Aorta (tissue), 5 donors: ENCODE measurements around the gene WDFY1. TPM values are rescaled to one million over a fixed set of nuclear protein-coding genes. Genes with fewer than 3 reads are reported as not detected.
A peak's percentile ranks its signal among the peaks of the same experiment; 100 is the strongest.

Source experiments
- ATAC-seq: fragments of 200-7000 bp; cut with Tn5 transposase; one replicate; pipeline ENCODE4 v1.9.1; 2022; ENCODE audit warnings: moderate library complexity; ENCODE audit not compliant: low FRiP score
- DNase-seq, 2 donors: peaks; one replicate each; pipeline ENCODE4 v3.0.0-alpha.2; 2020
- H3K27ac ChIP-seq, 2 donors: one replicate each; pipeline ENCODE4 v1.5.1; 2013; ENCODE audit warnings: low read length in 2 of 2, mild to moderate bottlenecking in 2 of 2, moderate library complexity in 2 of 2, control low read depth in 1 of 2, inconsistent platforms in 1 of 2, low read depth in 1 of 2
- H3K27me3 ChIP-seq, 2 donors: one replicate each; pipeline ENCODE4 v1.6.1; 2013; ENCODE audit warnings: control low read depth in 1 of 2, low read length in 1 of 2, mild to moderate bottlenecking in 1 of 2, moderate library complexity in 1 of 2; ENCODE audit not compliant: insufficient read depth in 2 of 2, control insufficient read depth in 1 of 2
- H3K36me3 ChIP-seq, 2 donors: one replicate each; pipeline ENCODE4 v1.6.1; 2013; ENCODE audit warnings: control low read depth in 1 of 2, low read length in 1 of 2, mild to moderate bottlenecking in 1 of 2; ENCODE audit not compliant: insufficient read depth in 2 of 2, control insufficient read depth in 1 of 2
- H3K4me1 ChIP-seq, 2 donors: one replicate each; pipeline ENCODE4 v1.6.1; 2013; ENCODE audit warnings: low read length in 2 of 2, control low read depth in 1 of 2, mild to moderate bottlenecking in 1 of 2, moderate library complexity in 1 of 2; ENCODE audit not compliant: insufficient read depth in 2 of 2, control insufficient read depth in 1 of 2
- H3K4me3 ChIP-seq, 2 donors: one replicate each; pipeline ENCODE4 v1.5.1; 2013; ENCODE audit warnings: low read length in 2 of 2, control low read depth in 1 of 2, mild to moderate bottlenecking in 1 of 2
- H3K9me3 ChIP-seq: one replicate; pipeline ENCODE4 v1.6.1; 2013; ENCODE audit warnings: mild to moderate bottlenecking, low read length; ENCODE audit not compliant: control insufficient read depth
- WGBS, 2 donors: extraction: QIAGEN DNeasy Blood & Tissue Kit; methylation state at CpG; one replicate each; pipeline ENCODE4 v1.1.7; 2013; 5-methylcytosine and 5-hydroxymethylcytosine counted together
- intact Hi-C, 2 donors: fragments of 100-400 bp; cut with DNase I; formaldehyde crosslinking; loops; one replicate each; pipeline versions ENCODE4 v1.14.2 to v1.15.0; 2022
- polyA plus RNA-seq, 2 donors: library from polyadenylated mRNA; stranded (reverse); fragments of 200-250 nt; gene quantifications; one replicate each; pipeline ENCODE4 v1.2.3, GENCODE V29; 2013
- total RNA-seq, 2 donors: library from RNA; stranded (reverse); fragmentation: NEBNext Ultra II Directional; extraction: Animal tissue kit (Norgen Biotek cat#: 25700); gene quantifications; one replicate each; pipeline ENCODE4 v1.2.1, GENCODE V29; 2021
- donor health status: healthy with polysubstance abuse.
- donor health status: Bipolar disorder and iron deficiency.
- donor health status: DM: no; HTN: no; CAD: no.
- donor health status: DM: no; HTN: no; CAD: no.
- donor health status: DM: yes; HTN: yes; CAD: no.

WDFY1 gene
- total and polyA plus RNA-seq, 4 donors = 17.4 to 56.5 (median 37.1) TPM

DNA sequence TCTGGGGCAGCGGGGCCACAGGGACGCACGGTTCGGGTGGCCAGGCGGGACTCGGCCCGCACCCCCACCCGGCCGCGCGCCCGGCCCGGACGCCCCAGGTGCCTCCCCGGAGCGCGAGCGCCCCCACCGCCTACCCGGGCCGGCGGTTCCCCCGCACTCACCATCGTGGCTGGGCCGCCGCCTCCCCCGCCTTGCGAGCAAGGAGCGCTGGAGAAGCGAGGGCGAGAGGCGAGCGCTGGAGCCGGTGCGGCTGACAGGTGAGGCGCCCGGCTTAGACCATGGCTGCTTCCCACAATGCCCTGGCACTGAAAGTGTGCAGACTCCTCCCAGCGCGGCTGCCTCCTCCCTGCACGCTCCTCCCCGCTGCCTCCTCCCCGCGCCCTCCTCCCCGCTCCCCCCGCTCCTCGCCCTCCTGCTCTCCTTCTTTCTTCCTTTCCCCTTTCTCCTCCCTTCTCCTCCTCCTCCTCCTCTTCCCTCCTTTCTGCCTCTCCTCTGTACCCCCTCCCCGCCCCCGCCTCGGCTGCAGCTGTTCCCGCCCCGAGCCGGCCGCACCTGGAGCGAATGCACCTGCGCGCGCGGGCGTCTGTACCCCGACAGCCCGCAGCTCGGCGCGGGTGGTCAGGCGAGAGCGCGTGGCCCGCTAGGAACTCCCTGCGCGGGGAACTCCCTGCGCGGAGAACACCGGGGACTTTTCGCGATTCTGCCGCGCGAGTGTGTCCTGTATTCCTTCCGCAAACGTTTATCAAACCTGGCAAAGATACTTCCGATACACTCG lies 107.7 kb downstream of the WDFY1 start, which contains the start of gene AP1S3:
Gene AP1S3 (minus strand): TSS at position 296 of the 775 bp plus-strand sequence. CDS start 132 bp downstream, at position 164.
- WGBS, 2 donors = 1% methylated on average over 62 to 82 of the region's 82 CpGs
- DNase-seq = peak; percentile 80 to 87
- H3K9me3 ChIP-seq = no peaks in the 10 kb centered on the region
- no peaks in the 10 kb centered on the region for H3K27me3 ChIP-seq
- peak within 1 kb of the TSS in 1 of 2 donors; percentile 30 for H3K27ac ChIP-seq
- intact Hi-C loops = no loop called here
- H3K4me1 ChIP-seq = no peaks in the 10 kb centered on the region
- H3K4me3 ChIP-seq = peak within 1 kb of the TSS; percentile 67 to 76
- ATAC-seq = peak; percentile 85
- H3K36me3 ChIP-seq = no peaks in the 10 kb centered on the region

DNA sequence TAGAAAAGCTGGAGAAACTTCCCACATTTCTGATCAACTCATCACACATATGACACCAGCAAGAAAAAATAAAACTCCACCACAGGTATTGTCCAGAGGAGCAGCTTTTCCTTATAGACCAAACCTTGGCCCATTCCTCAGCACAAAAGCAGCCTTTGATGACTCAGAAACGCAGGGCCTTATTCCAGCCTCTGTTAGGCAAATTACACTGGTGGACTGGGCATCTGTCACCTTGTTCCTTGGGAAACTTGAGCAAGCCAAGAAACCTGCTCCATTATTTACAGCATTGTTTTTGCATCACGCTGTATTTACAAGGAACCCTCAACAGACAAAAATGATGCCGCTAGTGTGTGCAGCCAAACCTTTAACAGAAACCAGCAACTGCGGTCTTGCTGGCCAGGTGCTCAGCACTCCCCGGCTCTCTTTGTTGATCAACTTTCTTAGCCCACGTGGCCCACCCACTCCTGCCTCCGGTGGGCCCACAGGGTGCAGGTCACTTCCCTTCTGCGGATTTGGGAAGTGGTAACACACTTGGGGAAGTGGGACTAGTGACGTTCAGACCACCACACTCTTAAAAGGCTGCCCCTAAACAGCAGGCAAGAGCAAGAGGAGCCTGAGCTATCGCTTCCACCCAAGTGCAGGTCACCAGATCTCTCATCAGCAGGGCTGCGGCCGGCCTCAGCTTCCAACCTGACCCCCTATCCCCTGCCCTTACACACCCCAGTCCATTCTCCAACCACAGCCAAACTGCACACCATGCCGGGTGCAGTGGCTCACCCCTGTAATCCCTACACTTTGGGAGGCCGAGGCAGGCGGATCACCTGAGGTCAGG lies 109.2 kb downstream of the WDFY1 start:
- no peak overlapping the region for H3K4me3 ChIP-seq
- ATAC-seq = no peak
- no peak overlapping the region for H3K27ac ChIP-seq
- H3K4me1 ChIP-seq = no peaks in the 10 kb centered on the region
- H3K27me3 ChIP-seq = no peaks in the 10 kb centered on the region
- DNase-seq = no peak
- no peaks in the 10 kb centered on the region for H3K36me3 ChIP-seq
- intact Hi-C loops = no loop called here
- H3K9me3 ChIP-seq = no peaks in the 10 kb centered on the region
- WGBS, 2 donors = 84 to 85% methylated on average over 15 of the region's 15 CpGs

DNA sequence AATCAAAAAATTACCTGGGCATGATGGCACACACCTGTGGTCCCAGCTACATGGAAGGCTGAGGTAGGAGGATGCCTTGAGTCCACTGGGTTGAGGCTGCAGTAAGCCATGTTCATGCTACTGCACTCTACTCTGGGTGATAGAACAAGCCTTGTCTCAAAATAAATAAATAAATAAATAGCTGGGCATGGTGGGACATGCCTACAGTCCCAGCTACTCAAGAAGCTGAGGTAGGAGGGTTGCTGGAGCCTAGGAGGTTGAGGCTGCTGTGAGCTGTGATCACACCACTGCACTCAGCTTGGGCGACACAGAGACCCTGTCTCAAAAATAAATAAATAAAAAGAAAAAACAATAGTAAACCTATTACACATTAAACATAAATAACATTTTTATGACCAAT lies 110.7 kb downstream of the WDFY1 start:
- Histone ChIP-seq H3K4me3 (no peak overlapping the region), H3K27me3 (no peaks in the 10 kb centered on the region), H3K4me1 (no peaks in the 10 kb centered on the region), H3K36me3 (no peaks in the 10 kb centered on the region), H3K9me3 (no peaks in the 10 kb centered on the region), H3K27ac (no peak overlapping the region)
- intact Hi-C loops = no loop called here
- ATAC-seq (no peak), DNase-seq (no peak)
- WGBS, 2 donors = 97 to 100% methylated on average over 1 of the region's 1 CpG

DNA sequence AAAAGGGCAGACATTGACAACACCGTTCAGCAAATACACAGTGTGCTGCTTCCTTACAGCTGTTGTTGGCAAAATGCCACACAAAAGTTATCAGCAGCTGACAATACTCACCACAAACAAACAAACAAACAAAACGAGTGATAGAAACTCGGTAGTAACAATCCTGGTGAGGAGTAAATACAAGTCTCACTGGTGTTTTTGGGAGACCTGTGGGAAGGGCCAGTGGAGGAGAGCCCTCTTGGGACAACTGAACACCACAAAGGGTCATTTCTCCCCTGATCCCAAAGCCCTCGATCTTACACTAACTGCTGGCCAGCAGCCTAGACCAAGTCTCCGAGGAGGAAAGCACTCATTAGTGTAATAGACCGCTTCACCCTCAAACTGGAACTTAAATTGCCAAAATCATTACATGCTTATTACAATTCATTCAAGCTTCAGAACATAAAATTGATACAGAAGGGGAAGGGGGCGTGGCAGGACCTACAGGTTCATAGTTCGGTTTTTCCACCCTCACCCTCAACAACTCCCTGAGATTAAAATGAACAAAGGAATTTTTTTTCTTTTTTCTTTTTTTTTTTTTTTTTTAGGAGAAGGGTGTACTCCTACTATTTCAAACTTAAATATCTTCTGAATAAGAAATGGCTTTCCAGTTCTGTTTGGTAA lies 112.8 kb downstream of the WDFY1 start:
- no peaks in the 10 kb centered on the region for H3K36me3 ChIP-seq
- no peaks in the 10 kb centered on the region for H3K9me3 ChIP-seq
- intact Hi-C loops = no loop called here
- WGBS, 2 donors = 67 to 69% methylated on average over 8 of the region's 8 CpGs
- DNase-seq = no peak
- no peak for ATAC-seq
- no peaks in the 10 kb centered on the region for H3K27me3 ChIP-seq
- H3K4me3 ChIP-seq = no peak overlapping the region
- H3K27ac ChIP-seq = no peak overlapping the region
- H3K4me1 ChIP-seq = no peaks in the 10 kb centered on the region

DNA sequence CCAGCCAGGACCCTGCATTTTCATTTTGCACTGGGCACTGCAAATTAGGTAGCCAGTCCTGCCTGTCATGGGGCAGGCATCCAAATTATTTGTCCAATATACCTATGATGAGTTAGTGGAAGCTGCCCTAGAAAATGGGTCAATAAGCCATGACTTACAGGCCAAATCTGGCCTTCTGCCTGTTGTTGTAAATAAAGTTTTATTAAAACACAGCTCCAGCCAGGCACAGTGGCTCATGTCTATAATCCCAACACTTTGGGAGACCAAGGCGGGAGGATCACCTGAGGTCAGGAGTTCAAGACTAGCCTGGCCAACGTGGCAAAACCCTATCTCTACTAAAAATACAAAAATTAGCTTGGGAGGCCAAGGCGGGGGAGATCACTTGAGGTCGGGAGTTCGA lies 116.0 kb downstream of the WDFY1 start:
- intact Hi-C loops = no loop called here
- H3K4me3 ChIP-seq = no peak overlapping the region
- WGBS, 2 donors = 90 to 93% methylated on average over 5 of the region's 5 CpGs
- H3K9me3 ChIP-seq = no peaks in the 10 kb centered on the region
- ATAC-seq (no peak), DNase-seq (no peak)
- no peaks in the 10 kb centered on the region for H3K4me1 ChIP-seq
- no peak overlapping the region for H3K27ac ChIP-seq
- no peaks in the 10 kb centered on the region for H3K36me3 ChIP-seq
- H3K27me3 ChIP-seq = no peaks in the 10 kb centered on the region

- H3K27ac ChIP-seq = no peak overlapping the region
- no peak overlapping the region for H3K4me3 ChIP-seq
- H3K27me3 ChIP-seq = no peaks in the 10 kb centered on the region
- H3K4me1 ChIP-seq = no peaks in the 10 kb centered on the region
- intact Hi-C loops = no loop called here
- DNase-seq = no peak
- 96 to 97% methylated on average over 6 of the region's 6 CpGs for WGBS, 2 donors
- ATAC-seq = no peak
- no peaks in the 10 kb centered on the region for H3K9me3 ChIP-seq
- no peaks in the 10 kb centered on the region for H3K36me3 ChIP-seq
Measured at GRCh38 chr2:223828314-223828713, 116.8 kb downstream of the WDFY1 start.

DNA sequence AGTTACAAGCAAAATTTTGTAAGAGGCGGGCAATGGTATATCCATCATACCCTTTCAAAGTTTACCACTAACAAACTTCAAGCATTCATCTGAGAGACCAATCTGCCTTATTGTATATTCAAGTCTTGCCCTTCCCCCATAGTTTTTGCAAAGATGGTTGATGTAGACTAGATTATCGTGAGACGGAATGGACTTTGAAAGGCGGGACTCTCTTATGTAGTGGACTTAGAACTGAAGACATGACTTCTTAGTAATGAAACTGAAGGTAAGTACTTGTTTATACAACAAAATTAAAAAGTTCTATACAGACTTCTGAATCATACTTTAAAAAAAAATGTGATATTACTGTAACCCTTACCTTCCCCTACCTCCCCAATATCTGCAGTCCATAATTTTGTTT lies 118.1 kb downstream of the WDFY1 start:
- Histone ChIP-seq H3K4me1 (no peaks in the 10 kb centered on the region), H3K27me3 (no peaks in the 10 kb centered on the region), H3K36me3 (no peaks in the 10 kb centered on the region), H3K27ac (no peak overlapping the region), H3K9me3 (no peaks in the 10 kb centered on the region), H3K4me3 (no peak overlapping the region)
- DNase-seq (no peak), ATAC-seq (no peak)
- 69 to 71% methylated on average over 4 of the region's 4 CpGs for WGBS, 2 donors
- intact Hi-C loops = no loop called here
